Measurements from ENCODE around the gene EPM2A. TPM values are rescaled to one million over a fixed set of nuclear protein-coding genes. Genes with fewer than 3 reads are reported as not detected.

Gene EPM2A
- total and polyA plus RNA-seq, 2 of the 4 experiments (the other 2 are of a cell fraction), result 2.1 to 4.5 TPM

GRCh38 chr6:145648149-145648548 lies 87.2 kb downstream of the EPM2A start:
- Histone ChIP-seq H2BK120ac (ENCODE audit: low read depth, low read length) (no peak overlapping the region), H3K36me3 (ENCODE audit: control insufficient read depth, insufficient read depth, low read length) (no peaks in the 10 kb centered on the region), H3K18ac (ENCODE audit: low read depth, low read length) (no peak overlapping the region), H2BK15ac (ENCODE audit: low read depth, low read length) (no peak overlapping the region), H3K9me3 (ENCODE audit: control insufficient read depth, insufficient read depth, low read length) (no peaks in the 10 kb centered on the region), H3K9me1 (ENCODE audit: insufficient read depth, low read length) (no peaks in the 10 kb centered on the region), H3K56ac (ENCODE audit: extremely low read depth, insufficient read depth, low read length) (no peak overlapping the region), H2AK9ac (replicated peaks; ENCODE audit: low read depth, low read length, poor library complexity) (no peak overlapping the region), H2BK20ac (ENCODE audit: low read depth, low read length) (no peak overlapping the region), H3K14ac (replicated peaks; ENCODE audit: low read depth, low read length) (no peak overlapping the region), H3K27me3 (ENCODE audit: control insufficient read depth, insufficient read depth, low read length) (no peaks in the 10 kb centered on the region), H4K91ac (ENCODE audit: insufficient read depth, low read depth, low read length) (no peak overlapping the region), H2AK5ac (ENCODE audit: low read depth, low read length) (no peak overlapping the region), H2AFZ (replicated peaks; ENCODE audit: low read length, poor library complexity) (no peak overlapping the region), H3K79me1 (ENCODE audit: low read depth in 1 of 2, low read length in 2 of 2) (no peaks in the 10 kb centered on the region), H3K4me2 (ENCODE audit: low read depth, low read length) (no peak overlapping the region), H3K23ac (ENCODE audit: low read depth, low read length) (no peak overlapping the region), H3K27ac (ENCODE audit: insufficient read depth, low read length) (no peak overlapping the region), H3K9ac (ENCODE audit: low read depth, low read length) (no peak overlapping the region), H4K5ac (ENCODE audit: low read depth, low read length) (no peak overlapping the region), H3K4me1 (ENCODE audit: control insufficient read depth, insufficient read depth, low read length) (no peaks in the 10 kb centered on the region), H2BK5ac (ENCODE audit: low read depth, low read length, poor library complexity, severe bottlenecking) (no peak overlapping the region), H4K20me1 (ENCODE audit: insufficient read depth, low read length) (no peaks in the 10 kb centered on the region), H3K4ac (ENCODE audit: low read depth, low read length) (no peak overlapping the region), H3K4me3 (ENCODE audit: insufficient read depth, low read depth, low read length) (no peak overlapping the region), H4K8ac (ENCODE audit: low read depth in 2 of 2, low read length in 2 of 2) (no peak overlapping the region)
- no peak for DNase-seq
- dilution Hi-C loops (cut with HindIII; ENCODE audit: low sequenced_read_pairs, unreplicated experiment), result no loop called here
- CTCF ChIA-PET, result interaction anchor here (1.3 kb wide), 1 partner anchor 56 kb away, joined by 3 read pairs; no protein-coding TSS in a partner anchor
- POLR2A ChIA-PET (ENCODE audit: unreplicated experiment), result no interaction called here
- TF ChIP-seq MXI1 (IDR thresholded peaks at IDR 0.05; ENCODE audit: borderline replicate concordance, low read depth, low read length) (no peak), SMC3 (IDR thresholded peaks at IDR 0.05; ENCODE audit: low read depth, low read length) (no peak), MAZ (IDR thresholded peaks at IDR 0.05; ENCODE audit: borderline replicate concordance, low read depth, low read length) (no peak), RFX5 (IDR thresholded peaks at IDR 0.05; ENCODE audit: low read depth, low read length) (no peak), ELK1 (IDR thresholded peaks at IDR 0.05; ENCODE audit: borderline replicate concordance, low read depth, low read length) (no peak), RAD21 (IDR thresholded peaks at IDR 0.05; ENCODE audit: low read length) (no peak), CEBPB (IDR thresholded peaks at IDR 0.05; ENCODE audit: low read depth, low read length) (no peak), MAFK (IDR thresholded peaks at IDR 0.05; ENCODE audit: low read depth, low read length) (no peak), RCOR1 (IDR thresholded peaks at IDR 0.05; ENCODE audit: insufficient replicate concordance, low read length) (no peak), BHLHE40 (IDR thresholded peaks at IDR 0.05; ENCODE audit: low read depth, low read length) (no peak), CHD1 (IDR thresholded peaks at IDR 0.05; ENCODE audit: low read depth, low read length) (no peak), NFE2L2 (IDR thresholded peaks at IDR 0.05; ENCODE audit: low read depth, low read length) (no peak), POLR2A (IDR thresholded peaks at IDR 0.05; ENCODE audit: low read depth, low read length) (no peak), FOS (IDR thresholded peaks at IDR 0.05; ENCODE audit: low read depth, low read length) (no peak)
- TF ChIP-seq, protein P1, sequence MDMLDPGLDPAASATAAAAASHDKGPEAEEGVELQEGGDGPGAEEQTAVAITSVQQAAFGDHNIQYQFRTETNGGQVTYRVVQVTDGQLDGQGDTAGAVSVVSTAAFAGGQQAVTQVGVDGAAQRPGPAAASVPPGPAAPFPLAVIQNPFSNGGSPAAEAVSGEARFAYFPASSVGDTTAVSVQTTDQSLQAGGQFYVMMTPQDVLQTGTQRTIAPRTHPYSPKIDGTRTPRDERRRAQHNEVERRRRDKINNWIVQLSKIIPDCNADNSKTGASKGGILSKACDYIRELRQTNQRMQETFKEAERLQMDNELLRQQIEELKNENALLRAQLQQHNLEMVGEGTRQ (IDR thresholded peaks at IDR 0.05; ENCODE audit: low read depth, low read length), result no peak
- TF ChIP-seq, protein P2, sequence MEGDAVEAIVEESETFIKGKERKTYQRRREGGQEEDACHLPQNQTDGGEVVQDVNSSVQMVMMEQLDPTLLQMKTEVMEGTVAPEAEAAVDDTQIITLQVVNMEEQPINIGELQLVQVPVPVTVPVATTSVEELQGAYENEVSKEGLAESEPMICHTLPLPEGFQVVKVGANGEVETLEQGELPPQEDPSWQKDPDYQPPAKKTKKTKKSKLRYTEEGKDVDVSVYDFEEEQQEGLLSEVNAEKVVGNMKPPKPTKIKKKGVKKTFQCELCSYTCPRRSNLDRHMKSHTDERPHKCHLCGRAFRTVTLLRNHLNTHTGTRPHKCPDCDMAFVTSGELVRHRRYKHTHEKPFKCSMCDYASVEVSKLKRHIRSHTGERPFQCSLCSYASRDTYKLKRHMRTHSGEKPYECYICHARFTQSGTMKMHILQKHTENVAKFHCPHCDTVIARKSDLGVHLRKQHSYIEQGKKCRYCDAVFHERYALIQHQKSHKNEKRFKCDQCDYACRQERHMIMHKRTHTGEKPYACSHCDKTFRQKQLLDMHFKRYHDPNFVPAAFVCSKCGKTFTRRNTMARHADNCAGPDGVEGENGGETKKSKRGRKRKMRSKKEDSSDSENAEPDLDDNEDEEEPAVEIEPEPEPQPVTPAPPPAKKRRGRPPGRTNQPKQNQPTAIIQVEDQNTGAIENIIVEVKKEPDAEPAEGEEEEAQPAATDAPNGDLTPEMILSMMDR (conservative IDR thresholded peaks at IDR 0.05; ENCODE audit: low read depth, low read length), result no peak
- no TSS peak for BruUV-seq (replicated peaks)
- in situ Hi-C loops (cut with MboI; ENCODE audit: low sequenced_read_pairs), result no loop called here
- no peak for ATAC-seq (ENCODE audit: low read depth)
- no CpG with 5 or more reads among the region's 4 CpGs for WGBS, 2 experiments (ENCODE audit: extremely low coverage in 2 of 2, insufficient read length in 1 of 2)
- intact Hi-C loops (cut with micrococcal nuclease), result no loop called here
